ENCODE results near the gene SMARCA5. TPM values are rescaled to one million over a fixed set of nuclear protein-coding genes. Genes with fewer than 3 reads are reported as not detected.

SMARCA5 gene
- total RNA-seq (2014; rRNA removed; shearing (Covaris generic)) (27.6 and 29.8 TPM in 2 replicates), polyA plus RNA-seq (2016; fragmentation: Nextera tagmentation; extraction: Ambion mirVana) (34.5 and 35.1 TPM in 2 replicates)

GRCh38 chr4:143513314-143514168 lies at the start of gene SMARCA5:
SMARCA5 (plus strand) TSS chr4:143513702; CDS start chr4:143513925, 223 bp downstream.
- peak; percentile 99 for DNase-seq
- Histone ChIP-seq H3K4me2 (ENCODE audit: unreplicated experiment) (peak within 1 kb of the TSS; percentile 91), H4K20me1 (ENCODE audit: insufficient read depth) (peaks cover 5% of the 10 kb centered on the region; the same call in 1 of the 2 replicates), H3K9ac (peak within 1 kb of the TSS; percentile 98), H3K27ac (peak within 1 kb of the TSS; percentile 96), H3K9me3 (ENCODE audit: low read depth) (no peaks in the 10 kb centered on the region), H3K4me3 (peak within 1 kb of the TSS; percentile 97), H3K36me3 (ENCODE audit: low read depth) (peaks cover 11% of the 10 kb centered on the region), H2AFZ (peak within 1 kb of the TSS; percentile 90), H3K79me2 (ENCODE audit: insufficient read depth) (peaks cover 49% of the 10 kb centered on the region), H3K4me1 (ENCODE audit: insufficient read depth) (peaks cover 20% of the 10 kb centered on the region), H3K9me2 (ENCODE audit: insufficient read depth) (no peaks in the 10 kb centered on the region), H3K27me3 (replicated peaks; ENCODE audit: insufficient read depth) (no peaks in the 10 kb centered on the region), H3F3A (ENCODE audit: insufficient read depth) (peaks cover 15% of the 10 kb centered on the region)
- TF ChIP-seq EZH2phosphoT487 (IDR thresholded peaks at IDR 0.05; ENCODE audit: insufficient read depth, low read depth) = no peak
- TF ChIP-seq EZH2 (IDR thresholded peaks at IDR 0.05; ENCODE audit: insufficient read depth, poor library complexity, severe bottlenecking) = no peak
- WGBS, 2 experiments (ENCODE audit: low coverage in 1 of 2, low lambda C conversion rate in 2 of 2, missing lambda C conversion rate in 2 of 2) = 0 to 2% methylated on average over 75 to 79 of the region's 86 CpGs
- in situ Hi-C loops (cut with MboI) = no loop called here

- no peak overlapping the region for H3K4me2 ChIP-seq (ENCODE audit: unreplicated experiment)
- no peaks in the 10 kb centered on the region for H3K9me2 ChIP-seq (ENCODE audit: insufficient read depth)
- no peaks in the 10 kb centered on the region for H3K9me3 ChIP-seq (ENCODE audit: low read depth)
- WGBS, 2 experiments (ENCODE audit: low coverage in 1 of 2, low lambda C conversion rate in 2 of 2, missing lambda C conversion rate in 2 of 2) = 100% methylated on average over 1 of the region's 1 CpG
- TF ChIP-seq EZH2phosphoT487 (IDR thresholded peaks at IDR 0.05; ENCODE audit: insufficient read depth, low read depth) (no peak), EZH2 (IDR thresholded peaks at IDR 0.05; ENCODE audit: insufficient read depth, poor library complexity, severe bottlenecking) (no peak)
- H3F3A ChIP-seq (ENCODE audit: insufficient read depth) = no peaks in the 10 kb centered on the region
- in situ Hi-C loops (cut with MboI) = no loop called here
- H3K27me3 ChIP-seq (replicated peaks; ENCODE audit: insufficient read depth) = no peaks in the 10 kb centered on the region
- no peak overlapping the region for H3K27ac ChIP-seq
- no peaks in the 10 kb centered on the region for H3K79me2 ChIP-seq (ENCODE audit: insufficient read depth)
- H3K4me3 ChIP-seq = no peak overlapping the region
- H2AFZ ChIP-seq = no peak overlapping the region
- no peaks in the 10 kb centered on the region for H4K20me1 ChIP-seq (ENCODE audit: insufficient read depth)
- no peaks in the 10 kb centered on the region for H3K36me3 ChIP-seq (ENCODE audit: low read depth)
- no peak overlapping the region for H3K9ac ChIP-seq
- no peak for DNase-seq
- H3K4me1 ChIP-seq (ENCODE audit: insufficient read depth) = no peaks in the 10 kb centered on the region
Observed at GRCh38 chr4:143473334-143474126, 40.0 kb upstream of the SMARCA5 start.

GRCh38 chr4:143477487-143477886 lies 36.0 kb upstream of the SMARCA5 start:
- Histone ChIP-seq H3K27me3 (replicated peaks; ENCODE audit: insufficient read depth) (no peaks in the 10 kb centered on the region), H3K9ac (no peak overlapping the region), H3F3A (ENCODE audit: insufficient read depth) (no peaks in the 10 kb centered on the region), H3K4me3 (no peak overlapping the region), H3K9me2 (ENCODE audit: insufficient read depth) (no peaks in the 10 kb centered on the region), H3K9me3 (ENCODE audit: low read depth) (no peaks in the 10 kb centered on the region), H3K36me3 (ENCODE audit: low read depth) (no peaks in the 10 kb centered on the region), H3K4me1 (ENCODE audit: insufficient read depth) (no peaks in the 10 kb centered on the region), H3K4me2 (ENCODE audit: unreplicated experiment) (no peak overlapping the region), H3K27ac (no peak overlapping the region), H3K79me2 (ENCODE audit: insufficient read depth) (no peaks in the 10 kb centered on the region), H2AFZ (no peak overlapping the region), H4K20me1 (ENCODE audit: insufficient read depth) (no peaks in the 10 kb centered on the region)
- WGBS, 2 experiments (ENCODE audit: low coverage in 1 of 2, low lambda C conversion rate in 2 of 2, missing lambda C conversion rate in 2 of 2) = 75 to 76% methylated on average over 2 of the region's 2 CpGs
- DNase-seq = no peak
- in situ Hi-C loops (cut with MboI) = loop anchor here (25.0 kb wide), 1 partner anchor 490 kb away; no protein-coding TSS in a partner anchor
- TF ChIP-seq EZH2phosphoT487 (IDR thresholded peaks at IDR 0.05; ENCODE audit: insufficient read depth, low read depth) (no peak), EZH2 (IDR thresholded peaks at IDR 0.05; ENCODE audit: insufficient read depth, poor library complexity, severe bottlenecking) (no peak)

- no peaks in the 10 kb centered on the region for H3K4me1 ChIP-seq (ENCODE audit: insufficient read depth)
- H3K9ac ChIP-seq = no peak overlapping the region
- H3K9me2 ChIP-seq (ENCODE audit: insufficient read depth) = no peaks in the 10 kb centered on the region
- TF ChIP-seq EZH2phosphoT487 (IDR thresholded peaks at IDR 0.05; ENCODE audit: insufficient read depth, low read depth) (no peak), EZH2 (IDR thresholded peaks at IDR 0.05; ENCODE audit: insufficient read depth, poor library complexity, severe bottlenecking) (no peak)
- H3K4me2 ChIP-seq (ENCODE audit: unreplicated experiment) = no peak overlapping the region
- H3K27me3 ChIP-seq (replicated peaks; ENCODE audit: insufficient read depth) = no peaks in the 10 kb centered on the region
- in situ Hi-C loops (cut with MboI) = loop anchor here (25.0 kb wide), 1 partner anchor 494 kb away; no protein-coding TSS in a partner anchor
- no peak overlapping the region for H3K27ac ChIP-seq
- H3K36me3 ChIP-seq (ENCODE audit: low read depth) = no peaks in the 10 kb centered on the region
- whole genome bisulfite sequencing, 2 experiments (ENCODE audit: low coverage in 1 of 2, low lambda C conversion rate in 2 of 2, missing lambda C conversion rate in 2 of 2) = 58 to 60% methylated on average over 3 of the region's 3 CpGs
- H2AFZ ChIP-seq = no peak overlapping the region
- H3K9me3 ChIP-seq (ENCODE audit: low read depth) = no peaks in the 10 kb centered on the region
- no peak for DNase-seq
- no peak overlapping the region for H3K4me3 ChIP-seq
- no peaks in the 10 kb centered on the region for H3F3A ChIP-seq (ENCODE audit: insufficient read depth)
- H4K20me1 ChIP-seq (ENCODE audit: insufficient read depth) = no peaks in the 10 kb centered on the region
- no peaks in the 10 kb centered on the region for H3K79me2 ChIP-seq (ENCODE audit: insufficient read depth)
Observed at GRCh38 chr4:143481361-143481760, 32.1 kb upstream of the SMARCA5 start.

All from GM23248 (cell line).